Liver (tissue), 9 donors: ENCODE results near the gene PRAF2. TPM values are rescaled to one million over a fixed set of nuclear protein-coding genes. Genes with fewer than 3 reads are reported as not detected.

ENCODE experiments used
- DNase-seq: peaks from one replicate; pipeline ENCODE4 v3.0.0-alpha.2; 2017; ENCODE audit warnings: low spot score
- H3K27ac ChIP-seq, 2 donors: one replicate each; pipeline ENCODE4 v1.7.0; 2013; ENCODE audit warnings: inconsistent platforms in 2 of 2, low read length in 2 of 2, control low read depth in 1 of 2, low read depth in 1 of 2, mild to moderate bottlenecking in 1 of 2
- H3K27me3 ChIP-seq, 4 donors: one replicate each; pipeline versions ENCODE4 v1.6.1 to v1.7.0; 2013; ENCODE audit warnings: low read length in 3 of 4, inconsistent platforms in 1 of 4, mild to moderate bottlenecking in 1 of 4, moderate library complexity in 1 of 4; ENCODE audit not compliant: control insufficient read depth in 4 of 4, insufficient read depth in 4 of 4
- H3K36me3 ChIP-seq, 4 donors: one replicate each; pipeline versions ENCODE4 v1.6.1 to v1.7.0; 2013; ENCODE audit warnings: low read length in 3 of 4, mild to moderate bottlenecking in 3 of 4, low read depth in 1 of 4, moderate library complexity in 1 of 4; ENCODE audit not compliant: control insufficient read depth in 4 of 4, insufficient read depth in 3 of 4
- H3K4me1 ChIP-seq, 4 donors: one replicate each; pipeline versions ENCODE4 v1.6.1 to v1.7.0; 2013; ENCODE audit warnings: low read length in 3 of 4, mild to moderate bottlenecking in 3 of 4, moderate library complexity in 1 of 4; ENCODE audit not compliant: control insufficient read depth in 4 of 4, insufficient read depth in 4 of 4
- H3K4me3 ChIP-seq, 3 donors: one replicate each; pipeline versions ENCODE4 v1.6.1 to v1.7.0; 2013; ENCODE audit warnings: low read length in 3 of 3, control low read depth in 1 of 3, low read depth in 1 of 3, mild to moderate bottlenecking in 1 of 3
- H3K9ac ChIP-seq, 2 donors: one replicate each; pipeline ENCODE4 v1.7.0; 2013; ENCODE audit warnings: low read length in 2 of 2, mild to moderate bottlenecking in 2 of 2, moderate library complexity in 2 of 2, control low read depth in 1 of 2, low read depth in 1 of 2
- H3K9me3 ChIP-seq, 4 donors: one replicate each; pipeline versions ENCODE4 v1.6.1 to v1.7.0; 2013; ENCODE audit warnings: low read length in 3 of 4; ENCODE audit not compliant: control insufficient read depth in 4 of 4
- ATF3 ChIP-seq: IDR thresholded peaks from 2 replicates; pipeline ENCODE4 v1.6.1; 2016; ENCODE audit warnings: antibody characterized with exemption
- CTCF ChIP-seq: fragments of 150-350 bp; IDR thresholded peaks from 2 replicates; pipeline ENCODE4 v1.5.1; 2017; ENCODE audit warnings: improper control_type of control experiment, low read depth, low read length; ENCODE audit not compliant: missing input control
- FOXA1 ChIP-seq: IDR thresholded peaks from 2 replicates; pipeline ENCODE4 v1.6.1; 2016; ENCODE audit warnings: antibody characterized with exemption
- FOXA2 ChIP-seq: IDR thresholded peaks from 2 replicates; pipeline ENCODE4 v1.6.1; 2016; ENCODE audit warnings: antibody characterized with exemption
- GABPA ChIP-seq, 2 donors: IDR thresholded peaks in 1 of 2; conservative IDR thresholded peaks in 1 of 2; 2 replicates each; pipeline ENCODE4 v1.6.1; 2016; ENCODE audit warnings: antibody characterized with exemption in 2 of 2, mild to moderate bottlenecking in 1 of 2, moderate library complexity in 1 of 2
- HNF4A ChIP-seq, 2 donors: conservative IDR thresholded peaks; 2 replicates each; pipeline ENCODE4 v1.6.1; 2016; ENCODE audit warnings: antibody characterized with exemption in 2 of 2, mild to moderate bottlenecking in 2 of 2
- HNF4G ChIP-seq: IDR thresholded peaks from 2 replicates; pipeline ENCODE4 v1.6.1; 2016; ENCODE audit warnings: antibody characterized with exemption
- JUND ChIP-seq, 2 donors: IDR thresholded peaks; 2 replicates each; pipeline ENCODE4 v1.6.1; 2016; ENCODE audit warnings: antibody characterized with exemption in 2 of 2
- MAX ChIP-seq: IDR thresholded peaks from 2 replicates; pipeline ENCODE4 v1.6.1; 2016; ENCODE audit warnings: antibody characterized with exemption
- NR2F2 ChIP-seq: IDR thresholded peaks from 2 replicates; pipeline ENCODE4 v1.6.1; 2016; ENCODE audit warnings: antibody characterized with exemption
- RAD21 ChIP-seq, 2 donors: IDR thresholded peaks; 2 replicates each; pipeline ENCODE4 v1.6.1; 2016; ENCODE audit warnings: antibody characterized with exemption in 2 of 2, mild to moderate bottlenecking in 2 of 2
- REST ChIP-seq: IDR thresholded peaks from 2 replicates; pipeline ENCODE4 v1.6.1; 2016; ENCODE audit warnings: antibody characterized with exemption, mild to moderate bottlenecking
- RXRA ChIP-seq, 2 donors: IDR thresholded peaks; 2 replicates each; pipeline ENCODE4 v1.6.1; 2017 to 2018; ENCODE audit warnings: antibody characterized with exemption in 2 of 2, mild to moderate bottlenecking in 1 of 2
- SP1 ChIP-seq: IDR thresholded peaks from 2 replicates; pipeline ENCODE4 v1.6.1; 2018; ENCODE audit warnings: antibody characterized with exemption, mild to moderate bottlenecking
- TAF1 ChIP-seq: conservative IDR thresholded peaks from 2 replicates; pipeline ENCODE4 v1.6.1; 2016; ENCODE audit warnings: antibody characterized with exemption, mild to moderate bottlenecking
- YY1 ChIP-seq: IDR thresholded peaks from 2 replicates; pipeline ENCODE4 v1.6.1; 2016; ENCODE audit warnings: antibody characterized with exemption, mild to moderate bottlenecking
- ZBTB33 ChIP-seq: IDR thresholded peaks from 2 replicates; pipeline ENCODE4 v1.6.1; 2016; ENCODE audit warnings: antibody characterized with exemption
- WGBS: extraction: QIAGEN DNeasy Blood & Tissue Kit; methylation state at CpG from one replicate; pipeline ENCODE4 v1.1.7; 2013; 5-methylcytosine and 5-hydroxymethylcytosine counted together
- polyA plus RNA-seq, 2 donors: library from polyadenylated mRNA; stranded (reverse) in 1 of 2; unstranded in 1 of 2; fragments of 200-250 nt in 1 of 2; fragments of >200 nt in 1 of 2; fragmentation: Nextera tagmentation in 1 of 2; extraction: Ambion mirVana in 1 of 2; gene quantifications; one replicate each; pipeline versions ENCODE4 v1.2.1 to v1.2.3, GENCODE V29; 2013 to 2015
- total RNA-seq, 2 donors: library from RNA; depleted of rRNA; stranded (reverse); fragments of >200 nt; gene quantifications; one replicate each; pipeline ENCODE4 v1.2.3, GENCODE V29; 2014
- donor health status: healthy.
- donor health status: healthy.
- donor health status: healthy.
- donor health status: healthy.
- donor health status: healthy.

Gene PRAF2
- total and polyA plus RNA-seq, 4 donors, result 1.4 to 8.2 (median 3.9) TPM

GRCh38 chrX:49063715-49064114 is 10.1 kb downstream of the PRAF2 start:
- H3K4me3 ChIP-seq, result no peak overlapping the region
- H3K36me3 ChIP-seq, result peaks cover 0 to 9% (median 2%) of the 10 kb centered on the region in 4 donors
- 98% methylated on average over 9 of the region's 9 CpGs for WGBS
- H3K9ac ChIP-seq, result no peak overlapping the region
- H3K4me1 ChIP-seq, result peaks cover 0 to 7% (median 2%) of the 10 kb centered on the region in 4 donors
- no peaks in the 10 kb centered on the region for H3K9me3 ChIP-seq
- DNase-seq, result no peak
- H3K27me3 ChIP-seq, result peaks cover 0 to 3% (median 0%) of the 10 kb centered on the region in 4 donors
- H3K27ac ChIP-seq, result no peak overlapping the region
- TF ChIP-seq HNF4G, result no peak

- Histone ChIP-seq H3K27ac (no peak overlapping the region), H3K27me3 (peaks cover 0 to 3% (median 0%) of the 10 kb centered on the region in 4 donors), H3K9ac (no peak overlapping the region), H3K4me3 (no peak overlapping the region), H3K4me1 (peaks cover 0 to 7% (median 2%) of the 10 kb centered on the region in 4 donors), H3K9me3 (no peaks in the 10 kb centered on the region), H3K36me3 (peaks cover 0 to 6% (median 2%) of the 10 kb centered on the region in 4 donors)
- DNase-seq, result no peak
- TF ChIP-seq ATF3 (no peak), TAF1 (no peak), MAX (no peak), RXRA (IDR thresholded peaks at IDR 0.05) (no peak), JUND (IDR thresholded peaks at IDR 0.05) (no peak), FOXA2 (no peak), NR2F2 (no peak), GABPA (IDR thresholded peaks at IDR 0.05 in 1 of 2, conservative IDR thresholded peaks at IDR 0.05 in 1 of 2) (no peak), FOXA1 (no peak), YY1 (no peak), SP1 (no peak)
- WGBS, result 81% methylated on average over 10 of the region's 10 CpGs
Measured at GRCh38 chrX:49061916-49062315, 11.9 kb downstream of the PRAF2 start.

- WGBS, result 89% methylated on average over 7 of the region's 7 CpGs
- Histone ChIP-seq H3K36me3 (peaks cover 0 to 4% (median 2%) of the 10 kb centered on the region in 4 donors), H3K27me3 (peaks cover 0 to 3% (median 0%) of the 10 kb centered on the region in 4 donors), H3K27ac (no peak overlapping the region), H3K4me1 (peaks cover 0 to 7% (median 2%) of the 10 kb centered on the region in 4 donors), H3K4me3 (no peak overlapping the region), H3K9me3 (no peaks in the 10 kb centered on the region), H3K9ac (no peak overlapping the region)
- no peak for DNase-seq
- no peak for TF ChIP-seq RAD21 (IDR thresholded peaks at IDR 0.05)
- TF ChIP-seq SP1, result no peak
- TF ChIP-seq YY1, result no peak
- no peak for TF ChIP-seq HNF4A (conservative IDR thresholded peaks at IDR 0.05)
- TF ChIP-seq RXRA (IDR thresholded peaks at IDR 0.05), result no peak
- TF ChIP-seq ZBTB33, result no peak
- no peak for TF ChIP-seq ATF3
- no peak for TF ChIP-seq REST
- TF ChIP-seq CTCF, result no peak
- TF ChIP-seq NR2F2, result no peak
- no peak for TF ChIP-seq FOXA1
Measured at GRCh38 chrX:49061490-49061889, 12.3 kb downstream of the PRAF2 start.
